ENCODE measurements around the gene PRM3. TPM values are rescaled to one million over a fixed set of nuclear protein-coding genes. Genes with fewer than 3 reads are reported as not detected.

Gene PRM3
- total and polyA plus RNA-seq, 9 donors, result not detected

- Histone ChIP-seq H3K4me1 (ENCODE audit: insufficient read depth) (peaks cover 6% of the 10 kb centered on the region), H3K4me3 (no peak overlapping the region), H3K27me3 (no peaks in the 10 kb centered on the region), H3K36me3 (no peaks in the 10 kb centered on the region), H3K9me3 (no peaks in the 10 kb centered on the region), H3K27ac (no peak overlapping the region)
- WGBS, 3 donors, result 78 to 87% (median 82%) methylated on average over 8 of the region's 8 CpGs
- no peak for TF ChIP-seq EP300 (IDR thresholded peaks at IDR 0.05)
- no peak for TF ChIP-seq CTCF (IDR thresholded peaks at IDR 0.05)
- TF ChIP-seq POLR2A (IDR thresholded peaks at IDR 0.05), result no peak
- intact Hi-C loops (cut with DNase I), result loop anchor here in 2 of 4 donors (10.0 kb wide), 1 partner anchor 92 kb away; the partner anchor contains the start of gene RMI2 (in 2 of the 2)
- DNase-seq, result no peak
Observed at GRCh38 chr16:11252482-11252931, 20.9 kb downstream of the PRM3 start.

- WGBS, 3 donors, result 72 to 82% (median 77%) methylated on average over 18 of the region's 18 CpGs
- Histone ChIP-seq H3K9me3 (no peaks in the 10 kb centered on the region), H3K27ac (no peak overlapping the region), H3K36me3 (no peaks in the 10 kb centered on the region), H3K4me3 (no peak overlapping the region), H3K27me3 (no peaks in the 10 kb centered on the region), H3K4me1 (ENCODE audit: insufficient read depth) (peaks cover 4% of the 10 kb centered on the region)
- no peak for TF ChIP-seq CTCF (IDR thresholded peaks at IDR 0.05)
- TF ChIP-seq POLR2A (IDR thresholded peaks at IDR 0.05), result no peak
- TF ChIP-seq EP300 (IDR thresholded peaks at IDR 0.05), result no peak
- peak in 2 of 5 donors; percentile 28 to 32 for DNase-seq
- intact Hi-C loops (cut with DNase I), result loop anchor here in 2 of 4 donors (10.0 kb wide), 1 partner anchor 93 kb away; the partner anchor contains the start of gene RMI2 (in 2 of the 2)
Observed at GRCh38 chr16:11251525-11252481, 21.6 kb downstream of the PRM3 start.

- Histone ChIP-seq H3K4me3 (no peak overlapping the region), H3K4me1 (ENCODE audit: insufficient read depth) (peaks cover 4% of the 10 kb centered on the region), H3K9me3 (no peaks in the 10 kb centered on the region), H3K27ac (no peak overlapping the region), H3K27me3 (no peaks in the 10 kb centered on the region), H3K36me3 (no peaks in the 10 kb centered on the region)
- intact Hi-C loops (cut with DNase I), result loop anchor here in 2 of 4 donors (10.0 kb wide), 1 partner anchor 94 kb away; the partner anchor contains the start of gene RMI2 (in 2 of the 2)
- 89 to 93% (median 89%) methylated on average over 10 of the region's 10 CpGs for WGBS, 3 donors
- DNase-seq, result no peak
- TF ChIP-seq CTCF (IDR thresholded peaks at IDR 0.05) (no peak), EP300 (IDR thresholded peaks at IDR 0.05) (no peak), POLR2A (IDR thresholded peaks at IDR 0.05) (no peak)
Observed at GRCh38 chr16:11250786-11251524, 22.5 kb downstream of the PRM3 start.

GRCh38 chr16:11250091-11250785 lies 23.2 kb downstream of the PRM3 start:
- intact Hi-C loops (cut with DNase I), result loop anchor here in 2 of 4 donors (10.0 kb wide), 1 partner anchor 95 kb away; the partner anchor contains the start of gene RMI2 (in 2 of the 2)
- no peaks in the 10 kb centered on the region for H3K36me3 ChIP-seq

More at GRCh38 chr16:11250091-11250785, 23.2 kb downstream of the PRM3 start:
- Histone ChIP-seq H3K4me3 (no peak overlapping the region), H3K27me3 (no peaks in the 10 kb centered on the region), H3K4me1 (ENCODE audit: insufficient read depth) (peaks cover 4% of the 10 kb centered on the region), H3K27ac (no peak overlapping the region), H3K9me3 (no peaks in the 10 kb centered on the region)
- TF ChIP-seq CTCF (IDR thresholded peaks at IDR 0.05) (no peak), EP300 (IDR thresholded peaks at IDR 0.05) (no peak), POLR2A (IDR thresholded peaks at IDR 0.05) (no peak)
- 58 to 67% (median 65%) methylated on average over 16 of the region's 16 CpGs for WGBS, 3 donors
- DNase-seq, result no peak

Data from ovary (tissue), 9 donors.